ENCODE results near the gene CWC27.

CWC27 gene

GRCh38 chr5:65050140-65050539 lies 281.4 kb downstream of the CWC27 start (continued):
- TF ChIP-seq ZBTB49 (tag by site-specific recombination; IDR thresholded peaks at IDR 0.05; ENCODE audit: low read depth) (no peak), ZNF639 (tag by site-specific recombination; IDR thresholded peaks at IDR 0.05) (no peak)

GRCh38 chr5:65050826-65051498 lies 282.2 kb downstream of the CWC27 start:
- no peaks in the 10 kb centered on the region for H3K36me3 ChIP-seq (ENCODE audit: control insufficient read depth in 2 of 2, insufficient read depth in 1 of 2, low read length in 2 of 2)
- no peak overlapping the region for H3K27ac ChIP-seq (ENCODE audit: extremely low read depth, low read depth, low read length)
- TF ChIP-seq ZNF155 (tag by site-specific recombination; IDR thresholded peaks at IDR 0.05), result no peak
- TF ChIP-seq KLF8 (tag by site-specific recombination; IDR thresholded peaks at IDR 0.05), result no peak
- H3K9me3 ChIP-seq (ENCODE audit: control insufficient read depth, insufficient read depth, low read depth, low read length), result no peaks in the 10 kb centered on the region
- H3K4me1 ChIP-seq (ENCODE audit: control insufficient read depth, insufficient read depth, low read length), result no peaks in the 10 kb centered on the region
- H3K4me3 ChIP-seq (ENCODE audit: low read depth, low read length), result no peak overlapping the region
- ChIA-PET CTCF (no interaction called here), POLR2A (no interaction called here)

GRCh38 chr5:65055938-65056337 lies 287.2 kb downstream of the CWC27 start:
- H3K9me3 ChIP-seq (ENCODE audit: control insufficient read depth, insufficient read depth, low read depth, low read length), result no peaks in the 10 kb centered on the region
- H3K4me3 ChIP-seq (ENCODE audit: low read depth, low read length), result no peak overlapping the region
- TF ChIP-seq ZNF626 (tag by site-specific recombination; IDR thresholded peaks at IDR 0.05) (no peak), SP2 (tag by site-specific recombination; IDR thresholded peaks at IDR 0.05) (no peak), ZNF704 (tag by site-specific recombination; IDR thresholded peaks at IDR 0.05) (no peak), GLIS2 (tag by site-specific recombination; IDR thresholded peaks at IDR 0.05) (no peak), ZBTB49 (tag by site-specific recombination; IDR thresholded peaks at IDR 0.05; ENCODE audit: low read depth) (no peak), SP7 (tag by site-specific recombination; IDR thresholded peaks at IDR 0.05) (no peak), ZBTB10 (tag by site-specific recombination; IDR thresholded peaks at IDR 0.05) (no peak), ZNF398 (tag by site-specific recombination; IDR thresholded peaks at IDR 0.05) (no peak), ZNF777 (tag by site-specific recombination; IDR thresholded peaks at IDR 0.05; ENCODE audit: borderline replicate concordance) (no peak), ZNF423 (tag by site-specific recombination; IDR thresholded peaks at IDR 0.05) (no peak)
- CTCF ChIA-PET, result no interaction called here
- H3K36me3 ChIP-seq (ENCODE audit: control insufficient read depth in 2 of 2, insufficient read depth in 1 of 2, low read length in 2 of 2), result no peaks in the 10 kb centered on the region
- H3K27ac ChIP-seq (ENCODE audit: extremely low read depth, low read depth, low read length), result no peak overlapping the region
- POLR2A ChIA-PET, result no interaction called here
- H3K4me1 ChIP-seq (ENCODE audit: control insufficient read depth, insufficient read depth, low read length), result no peaks in the 10 kb centered on the region
